Activated CD8-positive, alpha-beta memory T cell treated with anti-CD3 and anti-CD28 coated beads, Interleukin-2, amount 50 U/mL, for 1 hour (primary cell): ENCODE measurements around the gene STMN3.
"Not testable (repeated sequence)": the region's sequence is repeated elsewhere in the genome, so short reads cannot be mapped to it uniquely, and the experiment has no call there.

Source experiments
- DNase-seq: peaks from one replicate; pipeline ENCODE4 v3.0.0-alpha.2; 2020; ENCODE audit errors: extremely low read depth

STMN3 gene

DNA sequence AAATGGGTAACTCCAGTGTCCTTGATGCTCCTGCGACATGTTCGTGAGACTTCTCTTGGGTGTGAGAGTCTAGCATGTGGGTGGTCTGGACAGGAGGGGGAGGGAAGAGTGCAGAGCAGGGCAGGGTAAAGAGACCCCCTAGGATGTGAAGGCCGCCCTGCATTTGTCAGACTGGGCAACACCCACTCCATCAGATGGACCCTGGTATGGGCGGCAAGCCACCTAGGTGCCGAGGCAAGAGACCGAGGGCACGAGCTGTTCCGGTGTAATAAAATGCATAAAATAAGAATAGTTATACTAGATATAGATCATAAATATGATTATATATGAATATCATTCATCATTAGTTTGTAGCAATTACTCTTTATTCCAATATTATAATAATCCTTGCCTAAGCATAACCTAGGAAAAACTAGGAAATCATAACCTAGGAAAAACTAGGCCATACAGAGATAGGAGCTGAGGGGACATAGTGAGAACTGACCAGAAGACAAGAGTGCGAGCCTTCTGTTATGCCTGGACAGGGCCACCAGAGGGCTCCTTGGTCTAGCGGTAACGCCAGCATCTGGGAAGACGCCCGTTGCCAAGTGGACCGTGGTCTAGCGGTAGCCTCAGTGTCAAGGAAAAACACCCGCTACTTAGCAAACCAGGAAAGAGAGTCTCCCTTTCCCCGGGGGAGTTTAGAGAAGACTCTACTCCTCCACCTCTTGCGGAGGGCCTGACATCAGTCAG lies 39.2 kb downstream of the STMN3 start:
- not testable (repeated sequence) for DNase-seq

DNA sequence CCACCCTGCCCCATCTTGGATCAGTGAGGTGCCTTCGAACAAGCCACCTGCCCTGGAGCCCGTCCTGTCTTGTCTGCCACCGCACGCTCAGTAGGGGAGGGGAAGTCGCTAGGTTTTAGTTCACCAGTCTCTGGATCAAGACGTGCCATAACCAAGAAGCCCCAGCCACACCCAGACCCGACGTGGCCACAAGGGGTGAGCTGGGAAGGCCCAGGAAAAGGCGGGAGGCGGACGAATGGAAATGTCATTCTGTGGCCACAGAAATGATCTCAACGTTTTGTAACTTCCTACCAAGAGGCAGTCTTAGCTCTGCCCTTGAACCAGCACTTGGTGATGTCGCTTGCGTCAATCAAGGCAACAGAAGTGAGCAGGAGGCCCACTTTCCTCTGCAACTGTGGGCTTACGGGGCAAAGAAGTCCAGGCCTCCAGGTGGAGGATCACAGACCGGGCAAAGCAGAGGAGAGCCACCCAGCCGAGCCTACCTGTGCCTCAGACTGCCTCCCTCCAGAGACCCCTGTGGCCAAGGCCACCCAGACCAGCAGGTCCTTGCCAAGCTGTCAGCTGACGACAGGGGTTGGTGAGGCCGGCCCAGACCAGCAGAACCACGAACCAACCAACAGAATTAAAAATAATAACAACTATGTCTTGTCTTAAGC lies 40.8 kb downstream of the STMN3 start:
- DNase-seq = no peak

DNA sequence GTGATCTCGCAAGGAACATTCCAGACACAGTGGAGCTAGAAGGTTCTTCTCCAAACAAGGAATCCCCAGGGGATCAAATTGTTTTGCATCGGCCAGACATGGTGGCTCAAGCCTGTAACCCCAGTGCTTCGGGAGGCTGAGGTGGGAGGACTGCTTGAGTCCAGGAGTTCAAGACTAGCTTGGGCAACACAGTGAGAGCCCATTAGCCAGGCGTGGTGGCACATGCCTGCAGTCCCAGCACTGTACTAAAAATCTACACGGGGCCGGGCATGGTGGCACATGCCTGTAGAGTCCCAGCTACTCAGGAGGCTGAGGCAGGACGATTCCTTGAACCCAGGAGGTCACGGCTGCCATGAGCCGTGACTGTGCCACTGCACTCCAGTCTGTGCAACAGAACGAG lies 41.6 kb downstream of the STMN3 start:
- no peak for DNase-seq

DNA sequence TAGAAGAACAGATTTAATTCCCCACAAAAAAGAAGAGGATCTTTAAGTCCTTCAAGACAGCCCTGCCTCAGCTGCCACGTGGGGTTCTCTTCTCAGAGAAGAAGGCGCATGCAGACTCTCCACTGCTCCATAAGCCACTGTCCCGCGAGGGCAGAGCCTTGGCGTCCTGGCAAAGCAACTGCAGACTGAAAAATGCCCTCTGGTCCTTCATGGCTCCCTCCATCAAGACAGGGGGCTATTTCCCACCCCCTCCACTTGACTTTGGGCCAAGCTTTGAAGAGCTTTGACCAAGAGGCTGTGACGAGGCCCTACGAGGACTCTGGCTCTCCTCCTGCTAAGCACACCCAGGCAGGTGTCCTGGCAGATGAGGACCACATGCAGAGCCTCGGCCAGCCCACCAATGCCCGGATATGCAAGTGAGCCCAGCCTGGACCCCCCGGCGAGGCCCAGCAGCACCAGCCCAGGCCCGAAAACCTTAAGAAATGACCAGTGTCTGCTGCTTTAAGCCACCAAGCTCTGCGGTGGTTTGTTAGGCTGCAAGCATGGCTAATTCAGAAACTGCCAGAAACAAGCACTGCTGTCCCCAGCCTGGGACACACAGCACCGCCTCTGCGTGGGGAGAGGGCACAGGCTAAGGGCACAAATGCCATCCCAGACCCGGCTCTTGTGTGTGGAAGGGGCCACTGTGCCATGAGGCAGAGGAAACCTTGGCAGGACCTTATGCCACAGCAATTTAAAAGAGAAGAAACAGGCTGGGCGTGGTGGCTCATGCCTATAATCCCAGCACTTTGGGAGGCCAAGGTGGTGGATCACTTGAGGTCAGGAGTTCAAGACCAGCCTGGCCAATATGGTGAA lies 42.4 kb downstream of the STMN3 start:
- DNase-seq = no peak

DNA sequence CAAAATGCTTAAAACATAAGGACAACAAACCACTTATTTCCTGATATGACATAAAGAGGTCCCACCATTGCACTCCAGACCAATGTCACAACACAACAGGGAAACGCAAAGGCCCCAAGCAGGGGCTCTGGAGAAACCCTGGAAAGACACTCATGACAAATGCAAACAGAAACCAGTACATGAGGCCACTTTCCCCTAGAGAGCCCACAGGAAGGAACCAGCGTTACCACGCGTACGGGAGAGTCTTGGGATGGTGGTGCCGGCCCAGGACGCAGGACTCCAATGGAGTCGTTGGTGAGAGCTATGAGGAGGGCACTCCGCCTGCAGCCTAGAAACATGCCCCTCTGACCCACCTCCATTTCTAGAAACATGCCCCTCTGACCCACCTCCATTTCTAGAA lies 46.5 kb downstream of the STMN3 start:
- no peak for DNase-seq

DNA sequence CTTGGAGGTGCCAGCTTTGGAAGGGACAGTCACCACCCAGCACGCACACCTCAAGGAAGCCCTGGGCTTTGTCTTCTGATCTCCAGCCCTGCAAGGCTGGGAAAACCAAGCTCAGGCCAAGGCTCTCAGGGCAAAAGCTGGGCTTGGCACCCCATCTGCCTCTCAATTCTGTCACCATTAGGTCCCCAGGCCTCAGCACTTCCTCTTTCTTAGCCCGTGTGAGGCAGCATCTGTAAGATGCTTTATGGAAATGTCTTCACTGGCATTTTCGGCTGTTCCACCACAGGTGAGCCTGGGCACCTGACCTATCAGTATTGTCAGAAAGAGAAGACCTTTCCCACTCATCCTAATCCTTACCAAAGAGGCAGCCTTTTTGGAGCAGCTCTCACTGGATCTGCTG lies 50.9 kb downstream of the STMN3 start:
- DNase-seq = no peak

DNA sequence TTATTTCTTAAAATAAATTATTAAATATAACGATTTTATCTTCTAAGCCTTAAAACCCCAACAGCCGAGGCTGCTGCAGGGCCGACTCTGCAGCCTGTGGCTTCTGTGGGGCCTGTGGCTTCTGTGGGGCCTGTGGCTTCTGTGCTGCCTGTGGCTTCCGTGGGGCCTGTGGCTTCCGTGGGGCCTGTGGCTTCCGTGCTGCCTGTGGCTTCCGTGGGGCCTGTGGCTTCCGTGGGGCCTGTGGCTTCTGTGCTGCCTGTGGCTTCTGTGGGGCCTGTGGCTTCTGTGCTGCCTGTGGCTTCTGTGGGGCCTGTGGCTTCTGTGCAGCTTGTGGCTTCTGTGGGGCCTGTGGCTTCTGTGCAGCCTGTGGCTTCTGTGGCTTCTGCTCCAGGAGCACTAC lies 51.5 kb downstream of the STMN3 start:
- not testable (repeated sequence) for DNase-seq

DNA sequence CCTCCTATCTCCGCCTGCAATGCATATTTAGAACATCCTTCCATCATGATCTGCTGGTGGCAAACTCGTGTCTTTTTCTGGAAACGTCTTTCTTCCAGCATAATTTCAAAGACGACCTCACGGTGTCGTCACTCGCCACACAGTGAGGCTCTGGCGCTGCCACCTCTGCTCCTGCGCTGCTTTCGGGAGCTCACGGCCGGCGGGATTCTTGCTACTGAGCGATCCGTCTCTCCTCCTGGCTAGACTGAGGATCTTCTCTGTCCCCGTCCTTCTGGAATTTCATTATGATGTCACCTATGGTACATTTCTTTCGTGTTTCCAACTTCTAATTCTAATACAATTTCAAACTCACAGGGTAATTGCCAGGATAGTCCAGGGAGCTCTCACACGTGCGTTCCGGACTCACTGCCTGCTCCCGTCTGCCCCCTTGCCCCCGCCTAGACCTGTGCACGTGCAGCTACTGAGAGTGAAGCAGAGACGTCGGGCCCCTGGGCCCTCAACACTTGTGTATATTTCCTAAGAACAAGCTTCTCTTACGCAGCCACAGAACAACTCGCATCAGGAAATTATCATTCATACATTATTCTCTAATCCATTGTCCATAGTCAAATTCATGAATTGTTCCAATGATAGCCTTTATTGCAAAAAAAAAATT lies 53.7 kb downstream of the STMN3 start:
- no peak for DNase-seq

DNA sequence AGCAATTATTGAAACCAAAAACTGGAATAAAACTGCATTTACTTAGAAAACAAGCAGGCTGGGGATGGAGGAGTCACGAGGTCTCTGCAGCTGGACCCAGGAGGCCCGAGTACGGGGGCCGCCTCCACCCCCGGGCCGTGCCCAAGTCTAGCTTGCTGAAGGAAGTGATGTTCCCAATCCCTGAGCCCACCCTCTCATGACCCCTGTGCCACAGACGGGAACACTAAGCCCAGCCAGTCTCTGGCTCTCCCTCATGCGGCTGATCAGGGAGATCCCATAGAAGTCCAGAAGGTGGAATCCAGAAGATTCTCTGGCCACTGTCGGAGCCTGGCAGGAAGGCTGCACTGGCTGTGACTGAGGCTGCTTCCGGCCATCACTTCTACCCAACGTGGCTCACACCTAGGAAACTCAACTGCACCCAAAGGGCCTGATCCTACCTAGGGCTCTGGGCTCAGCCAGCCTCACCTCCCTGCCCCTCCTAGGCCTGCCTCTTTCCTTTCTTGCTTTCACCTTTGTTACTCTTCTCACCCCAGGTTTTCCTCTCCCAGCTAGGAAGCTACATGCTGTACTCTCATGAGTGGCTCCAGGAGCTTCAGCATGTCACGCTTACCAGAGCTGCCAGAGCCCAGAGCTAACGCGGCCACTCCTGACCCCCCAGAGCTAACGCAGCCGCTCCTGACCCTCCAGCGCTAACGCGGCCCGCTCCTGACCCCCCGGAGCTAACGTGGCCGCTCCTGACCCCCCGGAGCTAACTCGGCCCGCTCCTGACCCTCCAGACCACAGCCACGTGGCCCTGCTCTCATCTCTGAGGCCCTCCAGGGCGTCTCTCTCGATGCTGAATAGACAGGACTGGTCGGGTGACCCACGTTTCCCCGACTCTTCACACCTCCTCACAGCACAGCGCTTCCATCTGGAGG lies 54.5 kb downstream of the STMN3 start:
- DNase-seq = no peak

DNA sequence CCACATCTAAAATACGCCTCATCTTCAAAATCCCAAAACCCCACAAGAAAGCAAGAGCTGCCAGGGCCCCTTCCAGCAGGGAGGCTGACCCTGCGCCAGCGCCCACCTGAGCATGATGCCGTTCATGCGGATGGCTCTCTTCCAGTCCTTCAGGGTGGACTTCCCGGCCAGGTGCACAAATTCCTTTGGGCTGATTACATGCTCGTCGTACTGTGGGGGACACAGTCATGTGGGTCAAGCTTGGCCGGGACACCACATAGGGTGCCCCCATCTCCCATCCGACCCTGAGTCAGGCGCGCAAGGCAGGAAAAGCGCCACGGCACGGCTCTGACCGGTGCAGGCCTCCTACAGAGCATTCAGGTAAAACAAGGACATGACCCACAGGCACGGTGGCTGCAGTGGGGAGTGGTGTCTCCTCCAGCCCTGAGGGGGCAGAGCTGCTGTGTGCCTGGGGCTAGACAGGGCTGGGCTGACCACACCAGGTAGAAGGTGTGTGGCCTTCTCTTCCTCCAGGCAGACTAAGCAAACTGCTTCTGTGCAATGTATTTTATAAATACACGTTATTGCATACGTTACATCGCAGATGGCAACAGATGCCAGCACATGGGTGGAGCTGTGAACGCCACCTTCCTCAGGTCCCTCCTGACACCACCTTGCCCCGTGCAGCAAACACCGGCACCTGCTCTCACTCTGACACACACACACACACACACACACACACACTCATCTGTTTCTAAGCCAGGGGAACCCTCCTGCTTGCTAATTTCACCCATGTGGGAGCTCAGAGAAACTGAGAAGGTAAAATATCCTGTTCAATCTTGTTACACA lies 55.4 kb downstream of the STMN3 start:
- DNase-seq = no peak

DNA sequence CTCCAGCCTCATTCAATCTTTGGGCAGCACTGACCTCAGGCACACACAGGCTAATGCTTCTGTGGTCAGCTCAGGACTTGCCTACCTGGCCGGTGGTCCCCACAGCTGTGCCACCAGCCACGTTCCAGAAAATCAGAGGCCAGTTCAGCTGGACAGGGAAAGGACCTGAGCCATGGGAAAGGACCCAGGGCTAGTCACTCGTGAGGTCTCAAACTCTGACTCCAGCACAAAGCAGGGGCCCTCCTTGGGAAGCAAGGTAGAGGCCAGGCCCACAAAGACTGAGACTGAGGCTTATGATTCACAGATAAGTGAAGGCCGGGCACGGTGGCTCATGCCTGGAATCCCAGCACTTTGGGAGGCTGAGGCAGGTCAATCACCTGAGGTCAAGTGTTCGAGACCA lies 56.8 kb downstream of the STMN3 start:
- no peak for DNase-seq

DNA sequence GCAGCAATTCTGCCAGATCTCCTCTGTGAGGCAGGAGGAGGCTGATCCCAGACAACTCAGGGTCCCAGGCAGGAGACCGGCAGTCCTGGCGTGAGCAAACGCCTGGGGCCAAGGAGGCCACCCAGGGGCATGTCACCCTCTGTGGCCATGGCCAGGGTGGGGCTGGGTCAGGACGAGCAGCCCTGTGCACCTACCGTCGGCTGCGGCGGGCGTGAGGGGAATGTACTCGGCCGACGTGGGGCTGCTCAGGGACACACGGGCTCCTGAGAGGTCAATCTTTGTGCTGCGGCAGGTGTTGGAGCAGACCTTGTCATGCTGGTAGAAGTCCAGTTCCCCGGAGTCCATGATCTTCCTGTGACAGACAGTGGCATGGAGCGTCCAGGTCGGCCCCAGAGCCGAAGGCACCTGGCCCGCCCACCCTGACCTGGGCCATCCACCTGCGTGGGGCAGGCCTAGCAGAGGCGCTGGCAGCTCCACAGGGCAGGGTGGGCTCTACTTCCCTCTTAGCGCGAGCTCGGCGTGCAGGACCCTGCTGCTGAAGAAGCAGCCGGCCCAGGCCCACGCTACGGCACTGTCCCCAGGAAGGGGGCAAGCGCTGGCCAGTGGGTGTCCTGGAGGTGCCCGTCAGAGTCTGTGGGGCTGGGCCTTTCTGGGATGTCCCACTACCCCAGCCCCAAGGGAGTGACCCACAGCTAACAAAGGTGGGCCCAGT lies 57.7 kb downstream of the STMN3 start:
- DNase-seq = no peak

DNA sequence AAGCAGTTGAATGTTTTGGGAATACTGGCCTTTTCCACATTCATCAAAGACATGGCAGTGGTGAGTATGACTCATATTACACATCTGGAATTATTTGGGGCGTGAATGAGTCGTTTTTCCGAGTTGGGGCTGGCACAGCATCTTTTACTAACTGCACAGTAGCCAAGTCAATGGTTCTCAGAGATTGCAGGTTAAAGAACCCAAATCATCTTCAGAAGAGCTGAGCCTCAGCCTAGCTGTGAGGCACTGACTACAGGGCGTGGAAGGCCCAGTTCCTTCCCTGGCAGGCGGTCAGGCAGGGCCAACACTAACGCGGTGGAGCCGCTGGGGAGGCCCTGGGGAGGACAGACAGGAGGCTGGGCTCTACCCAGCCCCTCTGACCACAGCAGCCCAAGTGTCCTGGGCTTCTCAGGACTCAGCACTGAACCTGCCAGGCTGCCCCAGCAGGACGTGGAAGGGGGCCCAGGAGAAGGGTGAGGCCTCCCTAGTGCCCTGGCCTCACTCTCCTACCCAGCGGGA lies 59.1 kb downstream of the STMN3 start:
- no peak for DNase-seq

DNA sequence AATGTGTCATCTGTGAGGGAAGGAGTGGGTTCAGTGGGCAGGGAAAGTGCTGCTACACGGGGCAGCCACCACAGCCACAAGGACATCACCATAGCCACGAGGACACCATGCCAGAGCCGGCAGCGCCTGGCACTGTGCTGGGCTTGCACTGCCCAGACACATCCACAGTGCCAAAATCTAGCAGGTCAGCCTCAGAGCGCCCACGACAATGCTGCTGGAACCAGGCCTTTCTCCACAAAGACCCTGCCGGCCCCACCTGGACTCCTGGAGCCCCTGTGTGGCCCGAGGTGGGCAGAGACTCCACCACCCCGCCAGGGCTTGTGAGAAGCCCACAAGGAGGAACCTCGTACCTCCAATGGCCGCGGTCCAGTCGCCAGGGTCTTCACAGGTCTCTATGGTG lies 60.6 kb downstream of the STMN3 start:
- no peak for DNase-seq

DNA sequence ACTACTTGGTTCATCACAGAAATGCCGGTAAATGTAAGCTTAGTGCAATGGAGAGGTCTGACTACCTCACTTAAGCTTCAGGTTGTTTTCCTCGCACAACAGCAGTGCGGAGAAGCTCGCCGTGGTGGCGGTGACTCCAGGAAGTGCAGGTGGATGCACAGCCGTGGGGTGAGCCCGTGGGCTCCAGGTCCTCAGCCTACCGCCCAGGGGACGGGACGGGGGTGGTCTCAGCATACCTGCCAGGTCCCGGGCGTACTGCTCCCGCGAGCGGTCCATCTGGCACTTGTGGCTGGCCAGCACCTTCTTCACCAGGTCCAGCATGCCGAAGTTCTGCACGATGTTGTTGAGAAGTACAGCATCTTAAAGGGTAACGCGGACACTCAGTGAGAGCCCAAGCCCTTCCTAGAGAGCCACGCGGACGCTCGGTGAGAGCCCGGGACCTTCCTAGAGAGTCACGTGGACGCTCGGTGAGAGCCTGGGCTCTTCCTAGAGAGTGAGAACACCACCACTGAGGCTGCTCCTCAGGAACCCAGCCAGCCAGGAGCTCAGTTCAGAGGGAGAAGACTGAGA lies 61.4 kb downstream of the STMN3 start:
- DNase-seq = no peak

DNA sequence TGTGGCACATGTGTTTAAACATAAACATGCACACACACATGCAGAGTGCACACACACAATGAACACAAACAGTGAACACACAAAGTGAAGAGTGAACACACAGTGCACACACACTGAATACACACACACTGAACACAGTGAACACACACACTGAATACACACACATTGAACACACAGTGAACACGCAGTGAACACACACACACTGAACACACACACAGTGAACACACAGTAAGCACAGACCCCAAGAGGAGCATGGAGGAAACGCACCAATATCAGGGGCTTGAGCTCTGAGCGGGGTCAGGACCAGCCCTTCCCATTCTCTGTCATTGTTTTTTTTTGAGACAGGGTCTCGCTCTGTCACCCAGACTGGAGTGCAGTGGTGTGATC lies 62.1 kb downstream of the STMN3 start:
- DNase-seq = no peak

DNA sequence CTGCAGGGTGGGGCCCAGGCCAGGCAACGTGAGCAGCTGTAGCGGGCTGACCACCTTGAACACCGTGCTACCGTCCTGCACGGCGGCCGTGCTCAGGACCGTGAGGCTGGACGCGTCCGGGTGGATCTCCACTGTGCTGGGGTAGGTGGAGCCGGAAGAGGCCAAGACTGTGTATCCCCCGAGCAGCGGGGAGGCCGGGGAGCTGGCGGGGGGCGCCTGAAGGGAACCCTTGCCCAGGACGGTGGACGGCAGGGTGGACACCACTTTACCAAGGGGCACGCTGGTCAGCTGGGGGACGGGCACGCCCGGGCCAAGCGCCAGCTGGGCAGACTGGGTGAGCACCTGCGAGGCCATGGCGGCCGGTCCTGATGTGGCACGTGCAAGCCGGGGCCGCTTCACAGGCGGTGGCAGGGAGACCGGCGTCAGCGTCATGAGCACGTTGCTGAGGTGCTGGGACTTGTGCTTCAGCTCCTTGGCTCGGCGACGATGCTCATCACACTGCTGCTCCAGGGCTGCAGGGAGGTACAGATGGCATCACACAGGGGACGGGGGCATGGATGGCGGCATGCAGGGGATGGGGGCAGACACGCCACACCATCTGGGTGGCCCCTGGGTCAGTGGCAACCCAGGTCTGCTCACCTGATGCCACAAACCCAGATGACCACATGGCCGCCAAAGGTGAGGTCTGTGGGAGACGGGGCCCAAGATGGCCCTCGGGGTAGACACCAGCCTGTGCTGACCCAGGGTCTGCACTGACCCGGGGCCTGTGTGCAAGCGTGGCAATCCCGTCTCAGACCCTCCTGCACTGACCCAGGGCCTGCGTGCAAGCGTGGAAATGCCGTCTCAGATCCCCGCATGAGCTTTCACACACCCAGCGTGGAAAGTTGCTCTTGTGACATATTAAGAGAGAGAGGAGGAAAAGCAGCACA lies 62.7 kb downstream of the STMN3 start:
- no peak for DNase-seq
